PFSK-1 (cell line): Measurements from ENCODE around the gene SEC24D.

Experiments
- FOXP2 ChIP-seq: optimal IDR thresholded peaks from 2 replicates; pipeline ENCODE3; 2011; ENCODE audit warnings: borderline replicate concordance, control low read depth, inconsistent platforms; ENCODE audit not compliant: insufficient read depth; ENCODE audit errors: extremely low read length, extremely low read depth
- POLR2AphosphoS5 ChIP-seq: IDR thresholded peaks from 2 replicates; pipeline ENCODE4 v1.6.1; 2012; ENCODE audit warnings: low read depth, mild to moderate bottlenecking, control low read depth, low read length, moderate library complexity
- TAF1 ChIP-seq: IDR thresholded peaks from 2 replicates; pipeline ENCODE4 v1.6.1; 2012; ENCODE audit warnings: low read length, control low read depth, borderline replicate concordance; ENCODE audit not compliant: insufficient read depth
- TF ChIP-seq, protein P1 (sequence below), 2 experiments: IDR thresholded peaks; 2 replicates each; pipeline versions ENCODE4 v1.6.1 to v1.8.0; 2011 to 2012; ENCODE audit warnings: low read depth in 2 of 2, low read length in 2 of 2, control low read depth in 1 of 2, inconsistent platforms in 1 of 2, mild to moderate bottlenecking in 1 of 2, moderate library complexity in 1 of 2; ENCODE audit not compliant: insufficient read depth in 1 of 2

- TF ChIP-seq TAF1 (no peak), POLR2AphosphoS5 (no peak), FOXP2 (no peak)
- TF ChIP-seq, protein P1, sequence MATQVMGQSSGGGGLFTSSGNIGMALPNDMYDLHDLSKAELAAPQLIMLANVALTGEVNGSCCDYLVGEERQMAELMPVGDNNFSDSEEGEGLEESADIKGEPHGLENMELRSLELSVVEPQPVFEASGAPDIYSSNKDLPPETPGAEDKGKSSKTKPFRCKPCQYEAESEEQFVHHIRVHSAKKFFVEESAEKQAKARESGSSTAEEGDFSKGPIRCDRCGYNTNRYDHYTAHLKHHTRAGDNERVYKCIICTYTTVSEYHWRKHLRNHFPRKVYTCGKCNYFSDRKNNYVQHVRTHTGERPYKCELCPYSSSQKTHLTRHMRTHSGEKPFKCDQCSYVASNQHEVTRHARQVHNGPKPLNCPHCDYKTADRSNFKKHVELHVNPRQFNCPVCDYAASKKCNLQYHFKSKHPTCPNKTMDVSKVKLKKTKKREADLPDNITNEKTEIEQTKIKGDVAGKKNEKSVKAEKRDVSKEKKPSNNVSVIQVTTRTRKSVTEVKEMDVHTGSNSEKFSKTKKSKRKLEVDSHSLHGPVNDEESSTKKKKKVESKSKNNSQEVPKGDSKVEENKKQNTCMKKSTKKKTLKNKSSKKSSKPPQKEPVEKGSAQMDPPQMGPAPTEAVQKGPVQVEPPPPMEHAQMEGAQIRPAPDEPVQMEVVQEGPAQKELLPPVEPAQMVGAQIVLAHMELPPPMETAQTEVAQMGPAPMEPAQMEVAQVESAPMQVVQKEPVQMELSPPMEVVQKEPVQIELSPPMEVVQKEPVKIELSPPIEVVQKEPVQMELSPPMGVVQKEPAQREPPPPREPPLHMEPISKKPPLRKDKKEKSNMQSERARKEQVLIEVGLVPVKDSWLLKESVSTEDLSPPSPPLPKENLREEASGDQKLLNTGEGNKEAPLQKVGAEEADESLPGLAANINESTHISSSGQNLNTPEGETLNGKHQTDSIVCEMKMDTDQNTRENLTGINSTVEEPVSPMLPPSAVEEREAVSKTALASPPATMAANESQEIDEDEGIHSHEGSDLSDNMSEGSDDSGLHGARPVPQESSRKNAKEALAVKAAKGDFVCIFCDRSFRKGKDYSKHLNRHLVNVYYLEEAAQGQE (IDR thresholded peaks at IDR 0.05; ENCODE audit: insufficient read depth in 1 of 2, low read depth in 2 of 2, low read length in 2 of 2) = no peak
Measured at GRCh38 chr4:118877797-118878196, 41.9 kb upstream of the SEC24D start.
